Measurements from ENCODE around the gene PODNL1.
A peak's percentile ranks its signal among the peaks of the same experiment; 100 is the strongest.

The PODNL1 gene

GRCh38 chr19:13958043-13958442 lies 19.8 kb upstream of the PODNL1 start:
- no peak for DNase-seq (ENCODE audit: low read depth in 2 of 2)

- DNase-seq (ENCODE audit: low read depth in 2 of 2) = no peak
Measured at GRCh38 chr19:13957051-13957450, 18.8 kb upstream of the PODNL1 start.

DNA sequence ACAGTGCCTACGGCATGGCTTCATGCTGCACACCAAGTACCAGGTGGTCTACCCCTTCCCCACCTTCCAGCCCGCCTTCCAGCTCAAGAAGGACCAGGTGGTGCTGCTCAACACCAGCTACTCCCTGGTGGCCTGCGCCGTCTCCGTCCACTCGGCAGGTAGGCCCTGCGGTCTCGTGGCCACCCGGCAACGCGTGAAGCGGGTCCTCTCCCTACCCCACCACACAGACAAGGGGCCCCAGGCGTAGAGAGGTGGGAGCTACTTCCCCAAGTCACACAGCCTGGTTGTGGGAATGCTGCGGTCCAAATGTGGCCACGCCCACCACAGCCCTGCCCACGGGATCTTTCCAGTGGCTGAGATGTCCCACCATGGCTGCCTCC lies 18.1 kb upstream of the PODNL1 start:
- DNase-seq (ENCODE audit: low read depth in 2 of 2) = no peak

DNA sequence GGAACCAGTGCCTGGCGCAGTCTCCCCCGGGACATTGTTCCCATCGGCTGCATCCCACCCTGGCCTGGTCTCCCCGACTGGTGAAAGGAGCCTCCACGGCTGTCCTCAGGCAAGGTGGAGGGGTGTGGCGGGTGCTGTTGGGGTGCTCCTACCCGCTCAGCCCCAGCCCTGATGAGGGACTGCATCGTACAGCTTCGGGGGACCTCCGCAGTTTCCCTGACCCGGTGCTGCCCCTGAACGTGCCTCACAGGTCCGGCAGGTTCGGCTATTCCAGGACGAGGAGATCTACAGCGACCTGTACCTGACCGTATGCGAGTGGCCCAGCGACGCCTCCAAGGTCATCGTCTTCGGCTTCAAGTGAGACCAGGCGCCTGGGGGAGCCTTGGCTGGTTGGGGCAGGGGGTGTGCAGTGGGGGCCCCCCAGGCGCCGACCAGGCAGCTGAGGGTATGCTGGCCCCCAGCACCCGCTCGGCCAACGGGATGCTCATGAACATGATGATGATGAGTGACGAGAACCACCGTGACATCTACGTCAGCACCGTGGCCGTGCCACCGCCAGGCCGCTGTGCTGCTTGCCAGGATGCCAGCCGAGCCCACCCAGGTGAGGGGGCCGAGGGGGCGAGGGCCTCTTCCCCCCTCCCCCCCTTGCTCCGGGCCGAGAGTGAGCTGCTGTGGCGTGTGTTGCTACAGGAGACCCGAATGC lies 17.6 kb upstream of the PODNL1 start:
- DNase-seq (ENCODE audit: low read depth in 2 of 2) = no peak

GRCh38 chr19:13954185-13954584 lies 16.0 kb upstream of the PODNL1 start:
- no peak for DNase-seq (ENCODE audit: low read depth in 2 of 2)

GRCh38 chr19:13952931-13953531 lies 14.8 kb upstream of the PODNL1 start:
- DNase-seq (ENCODE audit: low read depth in 2 of 2) = no peak

- peak; percentile 99 for DNase-seq (ENCODE audit: low read depth in 2 of 2)
Measured at GRCh38 chr19:13952154-13952930, 14.1 kb upstream of the PODNL1 start, which contains the start of gene DCAF15. TSS of gene DCAF15 (plus strand) at chr19:13952509. CDS start at chr19:13952513, 4 bp downstream.

DNA sequence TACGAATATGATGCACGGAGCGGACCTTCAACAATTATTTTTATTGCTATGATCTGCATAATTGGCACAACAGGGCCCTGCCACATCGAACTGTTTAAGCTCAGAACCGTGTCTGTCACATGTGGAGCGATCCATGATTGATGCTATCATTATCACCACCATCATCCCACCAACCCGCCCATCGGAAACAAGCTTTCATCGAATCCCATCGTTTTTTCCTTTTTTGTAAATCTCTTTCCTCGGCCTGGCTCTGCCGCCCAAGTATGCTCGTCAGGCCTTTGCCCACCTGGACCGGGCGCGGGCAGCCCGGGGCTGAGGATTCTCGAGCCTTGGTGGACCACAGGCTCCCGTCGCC lies 13.6 kb upstream of the PODNL1 start:
- DNase-seq (ENCODE audit: low read depth in 2 of 2) = no peak

- DNase-seq (ENCODE audit: low read depth in 2 of 2) = no peak
Measured at GRCh38 chr19:13951043-13951442, 12.8 kb upstream of the PODNL1 start.

- no peak for DNase-seq (ENCODE audit: low read depth in 2 of 2)
Measured at GRCh38 chr19:13946414-13946813, 8.2 kb upstream of the PODNL1 start.

DNA sequence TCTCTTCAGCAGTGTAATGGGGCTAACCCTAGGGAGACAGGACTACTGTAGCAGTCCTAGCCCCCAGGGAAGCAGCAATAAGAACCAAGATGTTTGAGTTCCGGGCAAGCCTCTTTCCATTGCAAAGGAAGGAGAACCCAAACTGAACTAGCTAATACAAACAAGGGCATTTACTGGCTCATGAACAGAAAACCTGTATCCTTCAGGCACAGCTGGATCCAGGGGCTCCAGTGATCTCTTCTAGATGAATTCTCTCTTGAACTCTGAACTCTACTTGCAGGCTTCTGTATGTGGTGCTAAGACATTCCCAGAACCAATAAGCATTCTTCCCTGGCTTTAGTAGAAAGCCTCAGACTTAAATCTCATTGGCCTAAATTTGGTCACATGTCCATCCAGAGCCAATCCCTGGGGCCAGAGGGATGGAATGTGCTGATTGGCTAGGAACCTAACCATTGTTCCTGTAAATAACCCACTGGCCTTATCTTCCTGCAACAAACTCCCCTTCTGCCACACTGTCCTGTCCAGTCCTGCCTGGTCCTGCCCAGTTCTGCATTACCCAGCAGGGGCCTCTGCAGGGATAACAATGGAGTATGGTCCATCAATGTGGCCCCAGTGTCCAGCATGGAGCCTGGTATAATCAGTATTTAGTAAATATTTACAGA lies 3.9 kb upstream of the PODNL1 start:
- DNase-seq (ENCODE audit: low read depth in 2 of 2) = no peak

- no peak for DNase-seq (ENCODE audit: low read depth in 2 of 2)
Measured at GRCh38 chr19:13937479-13938300, 527 bp downstream of the PODNL1 start.

DNA sequence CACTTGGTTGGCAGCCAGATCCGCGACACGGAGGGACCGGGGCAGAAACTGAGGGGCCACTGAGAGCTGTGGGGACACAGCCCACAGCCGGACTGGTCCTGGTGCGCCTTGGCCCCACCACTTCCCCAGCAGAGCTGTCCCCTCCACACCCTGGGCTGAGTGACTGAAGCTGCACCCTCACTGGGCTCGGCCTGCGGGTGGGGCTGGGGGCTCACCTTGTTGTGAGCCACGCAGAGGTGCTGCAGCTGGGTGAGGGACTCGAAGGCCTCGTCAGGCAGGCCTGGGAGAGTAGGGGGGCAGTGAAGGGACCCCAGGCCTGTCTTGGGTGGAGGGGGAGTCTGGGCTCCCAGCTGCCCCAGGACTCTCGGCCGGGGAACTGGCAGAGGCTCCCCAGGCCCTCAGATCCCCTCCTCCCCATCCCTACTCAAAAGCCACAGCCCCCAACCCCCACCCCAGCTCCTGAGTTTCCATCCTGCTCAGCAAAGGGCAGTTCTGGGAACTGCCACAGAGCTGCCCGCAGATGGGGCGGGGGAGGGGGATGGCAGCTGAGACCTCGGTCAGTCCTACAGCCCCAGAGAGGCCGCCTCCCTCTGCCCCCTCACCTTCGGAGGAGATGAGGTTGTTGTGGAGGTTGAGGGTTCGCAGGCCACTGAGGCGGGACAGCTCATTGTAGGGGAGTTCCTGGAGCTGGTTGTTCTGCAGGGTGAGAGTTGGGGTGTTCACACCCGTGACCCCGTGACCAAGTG lies 2.3 kb downstream of the PODNL1 start:
- no peak for DNase-seq (ENCODE audit: low read depth in 2 of 2)

GRCh38 chr19:13934785-13935109 lies 3.5 kb downstream of the PODNL1 start:
- no peak for DNase-seq (ENCODE audit: low read depth in 2 of 2)

DNA sequence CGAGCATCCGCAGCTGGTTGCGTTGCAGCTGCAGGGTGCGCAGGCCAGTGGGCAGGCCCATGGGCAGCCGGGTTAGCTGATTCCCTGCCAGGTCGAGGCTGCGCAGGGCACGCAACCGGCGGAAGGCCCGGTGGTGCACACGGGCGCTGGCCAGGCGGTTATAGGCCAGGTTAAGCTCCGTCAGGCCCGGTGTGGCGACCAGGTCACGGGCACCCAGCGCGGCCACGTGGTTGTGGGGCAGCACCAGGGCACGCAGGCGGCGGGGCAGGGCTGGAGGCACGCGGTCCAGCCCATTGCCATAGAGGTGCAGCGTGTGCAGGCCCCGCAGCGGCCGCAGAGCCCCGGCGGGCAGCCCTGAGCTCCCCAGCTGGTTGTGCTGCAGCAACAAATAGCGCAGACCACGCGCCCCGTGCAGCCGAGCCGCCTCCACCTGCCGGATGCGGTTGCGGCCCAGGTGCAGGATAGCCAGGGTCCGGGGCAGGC lies 5.3 kb downstream of the PODNL1 start:
- DNase-seq (ENCODE audit: low read depth in 2 of 2) = no peak

GRCh38 chr19:13932149-13932637 lies 6.0 kb downstream of the PODNL1 start:
- DNase-seq (ENCODE audit: low read depth in 2 of 2) = no peak

DNA sequence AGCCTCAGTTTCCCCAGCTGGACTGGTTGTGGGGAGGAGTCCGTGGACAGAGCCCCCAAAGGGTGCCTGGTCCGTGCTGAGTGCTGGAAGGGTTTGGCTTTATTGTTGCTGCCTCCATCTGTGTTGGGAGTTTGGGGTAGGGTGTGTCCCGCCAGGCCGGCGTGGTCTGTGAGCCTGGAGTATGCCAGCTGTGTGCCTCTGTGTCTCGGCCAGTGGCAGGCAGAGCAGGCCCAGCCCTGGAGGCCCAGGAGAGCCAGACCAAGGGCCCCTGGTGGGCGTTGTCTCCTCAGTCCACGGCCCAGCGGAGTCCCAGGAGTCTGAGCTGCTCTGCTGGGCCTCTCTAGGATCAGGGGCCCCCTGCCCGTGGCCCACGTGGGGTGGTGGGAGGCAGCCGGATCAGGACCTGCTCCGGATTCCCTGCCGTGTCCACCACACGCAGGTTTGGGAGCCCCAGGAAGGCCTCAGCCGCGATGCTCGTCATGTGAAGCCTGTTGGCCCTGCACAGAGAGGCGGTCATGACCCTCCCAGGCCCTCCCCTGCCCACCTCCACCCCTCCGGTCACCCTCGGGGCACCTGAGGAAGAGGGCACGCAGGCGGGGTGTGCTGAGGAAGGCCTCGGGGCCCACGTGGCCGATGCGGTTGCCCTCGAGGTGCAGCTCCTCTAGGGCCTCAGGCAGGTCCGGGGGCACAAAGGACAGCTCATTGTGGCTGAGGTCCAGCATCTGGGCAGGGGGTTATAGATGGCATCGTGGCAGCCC lies 6.6 kb downstream of the PODNL1 start:
- no peak for DNase-seq (ENCODE audit: low read depth in 2 of 2)

GRCh38 chr19:13930402-13930801 lies 7.8 kb downstream of the PODNL1 start:
- DNase-seq (ENCODE audit: low read depth in 2 of 2) = no peak

DNA sequence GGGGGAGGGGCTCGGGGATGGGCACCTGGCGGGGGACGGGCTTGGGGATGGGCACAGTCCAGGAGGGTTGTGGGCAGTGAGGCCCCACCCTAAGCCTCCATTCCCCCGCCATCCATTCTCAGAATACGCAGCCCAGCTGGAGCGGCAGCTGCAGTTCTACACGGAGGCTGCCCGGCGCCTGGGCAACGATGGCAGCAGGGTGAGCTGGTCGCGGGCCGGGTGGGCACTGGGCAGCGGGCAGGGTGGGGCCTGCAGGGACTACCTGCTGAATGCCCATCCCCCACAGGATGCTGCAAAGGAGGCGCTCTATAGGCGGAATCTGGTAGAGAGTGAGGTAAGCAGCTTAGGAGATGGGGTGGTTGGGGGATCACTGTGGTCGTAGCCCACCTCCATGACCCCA lies 8.3 kb downstream of the PODNL1 start:
- no peak for DNase-seq (ENCODE audit: low read depth in 2 of 2)

DNA sequence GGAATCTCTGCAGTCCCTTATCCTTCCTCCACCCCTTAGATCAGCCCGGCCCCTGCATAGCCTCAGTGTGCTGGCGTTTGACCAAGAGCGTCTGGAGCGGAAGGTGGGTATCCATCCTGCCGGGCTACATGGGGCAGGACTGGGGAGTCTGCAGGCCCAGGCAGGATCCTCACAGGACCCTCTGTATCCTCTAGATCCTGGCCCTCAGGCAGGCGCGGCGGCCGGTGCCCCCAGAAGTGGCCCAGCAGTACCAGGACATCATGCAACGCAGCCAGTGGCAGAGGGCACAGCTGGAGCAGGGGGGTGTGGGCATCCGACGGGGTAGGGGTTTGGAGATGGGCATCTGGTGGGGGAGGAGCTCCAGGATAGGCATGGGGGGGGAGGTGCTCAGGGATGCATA lies 8.9 kb downstream of the PODNL1 start:
- DNase-seq (ENCODE audit: low read depth in 2 of 2) = no peak

All from fibroblast of skin of left quadriceps (primary cell).